SU-DHL-6 (cell line): Measurements from ENCODE around the gene LAMA1.

Source experiments
- H2AFZ ChIP-seq: fragments of 200-600 bp; sonication (generic); 2 replicates; pipeline ENCODE4 v1.6.1; 2014; ENCODE audit warnings: low read depth, mild to moderate bottlenecking, moderate library complexity, mixed read lengths, antibody characterized with exemption, low read length; ENCODE audit not compliant: severe bottlenecking
- H3F3A ChIP-seq: fragments of 200-600 bp; shearing (Covaris generic); 2 replicates; pipeline ENCODE4 v1.6.0; 2016; ENCODE audit warnings: antibody characterized with exemption, mild to moderate bottlenecking; ENCODE audit not compliant: insufficient read depth
- H3K27ac ChIP-seq: fragments of 200-600 bp; sonication (generic); 2 replicates; pipeline ENCODE4 v1.5.1; 2016; ENCODE audit warnings: low read depth, mild to moderate bottlenecking, low read length, moderate library complexity, mixed read lengths
- H3K27me3 ChIP-seq: fragments of 200-600 bp; sonication (generic), shearing (Covaris generic); 2 replicates; pipeline ENCODE4 v1.6.0; 2014; ENCODE audit warnings: mild to moderate bottlenecking, low read length
- H3K36me3 ChIP-seq: fragments of 200-600 bp; sonication (generic); 2 replicates; pipeline ENCODE4 v1.6.1; 2014; ENCODE audit warnings: mild to moderate bottlenecking, low read length, mixed read lengths
- H3K4me2 ChIP-seq: fragments of 300-600, 200-600 bp; shearing (Covaris generic), sonication (generic); 2 replicates; pipeline ENCODE4 v1.6.0; 2014; ENCODE audit warnings: low read length, low read depth, mild to moderate bottlenecking; ENCODE audit not compliant: poor library complexity, severe bottlenecking
- H3K4me3 ChIP-seq: fragments of 200-600 bp; sonication (generic); 2 replicates; pipeline ENCODE4 v1.5.1; 2014; ENCODE audit warnings: antibody characterized with exemption, low read length, mild to moderate bottlenecking, mixed read lengths; ENCODE audit not compliant: insufficient read depth, poor library complexity, severe bottlenecking
- H3K79me2 ChIP-seq: fragments of 200-600 bp; sonication (generic); 2 replicates; pipeline ENCODE4 v1.6.1; 2014; ENCODE audit warnings: mild to moderate bottlenecking, low read length, moderate library complexity; ENCODE audit not compliant: insufficient read depth
- H3K9ac ChIP-seq: fragments of 200-600 bp; sonication (generic); 2 replicates; pipeline ENCODE4 v1.7.0; 2014; ENCODE audit warnings: mild to moderate bottlenecking, low read length
- H3K9me2 ChIP-seq: fragments of 200-600 bp; sonication (generic); replicated peaks from 2 replicates; pipeline ENCODE4 v1.6.1; 2014; ENCODE audit warnings: low read length; ENCODE audit not compliant: insufficient read depth
- H3K9me3 ChIP-seq: fragments of 200-600 bp; sonication (generic); 2 replicates; pipeline ENCODE4 v1.6.1; 2014; ENCODE audit warnings: low read length, mixed read lengths; ENCODE audit not compliant: insufficient read depth
- H4K20me1 ChIP-seq: fragments of 200-600 bp; sonication (generic); 2 replicates; pipeline ENCODE4 v1.6.1; 2014; ENCODE audit warnings: low read depth, mild to moderate bottlenecking, antibody characterized with exemption, low read length, moderate library complexity, mixed read lengths
- EZH2phosphoT487 ChIP-seq: fragments of 200-600 bp; sonication (generic), shearing (Covaris generic); conservative IDR thresholded peaks from 2 replicates; pipeline ENCODE4 v1.6.1; 2018; ENCODE audit warnings: mild to moderate bottlenecking, antibody characterized with exemption, low read length, moderate library complexity, mixed read lengths
- TF ChIP-seq, protein P1 (sequence below): fragments of 200-600 bp; sonication (generic); IDR thresholded peaks from one replicate; pipeline ENCODE4 v1.5.1; 2017; ENCODE audit warnings: antibody characterized with exemption, mild to moderate bottlenecking, low read length, moderate library complexity; ENCODE audit not compliant: insufficient read depth, poor library complexity, severe bottlenecking

LAMA1 gene

DNA sequence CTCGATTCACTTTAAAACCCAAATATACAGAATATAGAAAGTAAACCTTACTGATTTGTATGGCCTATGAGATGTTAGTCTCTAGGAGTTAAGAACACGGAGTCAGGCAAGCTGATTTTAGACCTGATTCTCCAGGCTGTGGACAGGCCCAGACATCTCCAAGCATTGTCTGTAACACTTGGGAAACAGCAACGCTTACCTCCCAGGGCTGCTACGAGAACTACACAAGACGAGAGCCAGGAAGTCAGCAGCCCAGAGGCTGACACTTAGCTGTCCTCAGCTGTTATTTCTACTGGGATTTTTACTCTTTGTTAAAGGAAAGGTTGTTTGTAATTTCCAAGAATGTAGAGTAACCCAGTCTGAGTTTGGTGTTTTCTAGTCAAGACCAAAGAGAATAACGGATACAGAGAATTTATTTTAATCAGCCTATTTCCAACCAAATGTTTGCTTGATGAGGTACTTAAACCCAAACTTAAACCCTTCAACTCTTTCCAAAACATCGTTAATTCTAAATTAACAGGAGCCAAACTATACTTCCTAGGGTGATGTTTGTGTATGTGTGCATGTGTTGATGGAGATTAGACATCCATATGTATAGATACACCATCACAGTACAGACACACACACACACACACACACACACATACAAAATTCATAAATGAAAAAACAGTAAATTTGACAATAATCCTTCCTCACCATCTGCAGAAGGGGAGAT, 123.4 kb downstream of the LAMA1 start:
- Histone ChIP-seq H3K4me2 (no peak overlapping the region), H3K27me3 (no peaks in the 10 kb centered on the region), H3K27ac (no peak overlapping the region)

DNA sequence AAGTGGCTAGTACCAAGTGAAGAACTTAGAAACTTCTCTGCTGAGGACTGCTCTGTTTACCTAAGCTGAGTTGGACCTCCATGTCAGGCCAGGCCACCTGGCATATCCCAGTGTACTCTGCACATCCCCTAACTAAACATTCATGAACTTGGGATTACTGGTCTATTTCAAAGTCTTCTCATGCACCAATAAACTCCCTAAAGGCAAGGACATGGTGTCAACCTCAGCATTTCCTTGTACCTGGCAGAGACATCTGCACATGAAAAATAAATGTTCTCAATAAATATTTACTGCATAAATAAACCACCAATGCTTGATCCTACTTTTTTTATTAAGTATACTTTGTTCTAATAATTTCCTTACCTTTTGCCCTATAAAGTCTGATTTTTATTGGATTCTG, 124.8 kb downstream of the LAMA1 start:
- no peak overlapping the region for H2AFZ ChIP-seq
- H3K27ac ChIP-seq: no peak overlapping the region
- no peaks in the 10 kb centered on the region for H3K27me3 ChIP-seq
- no peaks in the 10 kb centered on the region for H3K9me3 ChIP-seq
- no peaks in the 10 kb centered on the region for H3F3A ChIP-seq
- H3K4me2 ChIP-seq: no peak overlapping the region
- no peaks in the 10 kb centered on the region for H3K36me3 ChIP-seq
- H3K4me3 ChIP-seq: no peak overlapping the region
- H3K9ac ChIP-seq: no peak overlapping the region
- no peaks in the 10 kb centered on the region for H3K9me2 ChIP-seq
- no peaks in the 10 kb centered on the region for H4K20me1 ChIP-seq
- no peaks in the 10 kb centered on the region for H3K79me2 ChIP-seq
- TF ChIP-seq EZH2phosphoT487: no peak
- TF ChIP-seq, protein P1, sequence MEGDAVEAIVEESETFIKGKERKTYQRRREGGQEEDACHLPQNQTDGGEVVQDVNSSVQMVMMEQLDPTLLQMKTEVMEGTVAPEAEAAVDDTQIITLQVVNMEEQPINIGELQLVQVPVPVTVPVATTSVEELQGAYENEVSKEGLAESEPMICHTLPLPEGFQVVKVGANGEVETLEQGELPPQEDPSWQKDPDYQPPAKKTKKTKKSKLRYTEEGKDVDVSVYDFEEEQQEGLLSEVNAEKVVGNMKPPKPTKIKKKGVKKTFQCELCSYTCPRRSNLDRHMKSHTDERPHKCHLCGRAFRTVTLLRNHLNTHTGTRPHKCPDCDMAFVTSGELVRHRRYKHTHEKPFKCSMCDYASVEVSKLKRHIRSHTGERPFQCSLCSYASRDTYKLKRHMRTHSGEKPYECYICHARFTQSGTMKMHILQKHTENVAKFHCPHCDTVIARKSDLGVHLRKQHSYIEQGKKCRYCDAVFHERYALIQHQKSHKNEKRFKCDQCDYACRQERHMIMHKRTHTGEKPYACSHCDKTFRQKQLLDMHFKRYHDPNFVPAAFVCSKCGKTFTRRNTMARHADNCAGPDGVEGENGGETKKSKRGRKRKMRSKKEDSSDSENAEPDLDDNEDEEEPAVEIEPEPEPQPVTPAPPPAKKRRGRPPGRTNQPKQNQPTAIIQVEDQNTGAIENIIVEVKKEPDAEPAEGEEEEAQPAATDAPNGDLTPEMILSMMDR: no peak

More for the DNA sequence above, 123.4 kb downstream of the LAMA1 start:
- TF ChIP-seq, protein P1: no peak
- no peak for TF ChIP-seq EZH2phosphoT487
- Histone ChIP-seq H3F3A (no peaks in the 10 kb centered on the region), H2AFZ (no peak overlapping the region), H3K9me2 (no peaks in the 10 kb centered on the region), H3K36me3 (no peaks in the 10 kb centered on the region), H3K9ac (no peak overlapping the region), H4K20me1 (no peaks in the 10 kb centered on the region), H3K4me3 (no peak overlapping the region), H3K9me3 (no peaks in the 10 kb centered on the region), H3K79me2 (no peaks in the 10 kb centered on the region)

DNA sequence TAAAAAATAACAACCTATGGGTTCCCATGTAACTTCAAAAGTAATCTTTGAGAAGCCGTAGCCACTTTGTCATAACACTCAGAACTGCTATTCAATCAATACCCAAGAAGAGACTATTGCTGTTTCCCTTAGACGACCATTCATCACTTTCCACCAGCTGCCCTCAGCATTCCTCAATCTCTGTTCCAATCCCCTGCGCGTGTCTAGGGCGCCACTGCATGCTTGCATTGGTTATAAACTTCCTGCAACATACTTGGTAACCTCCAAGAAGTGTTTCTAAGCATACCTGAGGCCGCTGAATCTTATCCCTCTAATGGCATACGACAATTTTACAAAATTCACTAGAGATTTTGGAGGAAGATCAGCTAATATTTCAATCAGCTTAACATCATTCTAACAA, 134.2 kb downstream of the LAMA1 start:
- Histone ChIP-seq H3K4me2 (no peak overlapping the region), H3K9me3 (no peaks in the 10 kb centered on the region), H3F3A (no peaks in the 10 kb centered on the region), H3K36me3 (no peaks in the 10 kb centered on the region), H3K4me3 (no peak overlapping the region), H3K79me2 (no peaks in the 10 kb centered on the region), H3K9ac (no peak overlapping the region), H4K20me1 (no peaks in the 10 kb centered on the region), H3K27ac (no peak overlapping the region), H3K9me2 (no peaks in the 10 kb centered on the region), H3K27me3 (no peaks in the 10 kb centered on the region), H2AFZ (no peak overlapping the region)
- TF ChIP-seq EZH2phosphoT487: no peak
- TF ChIP-seq, protein P1: no peak
